HEK293 (cell line): ENCODE measurements around the gene NT5DC3.
A peak's percentile ranks its signal among the peaks of the same experiment; 100 is the strongest.

Experiments used
- BCL11A ChIP-seq: fragments of 450-650 bp; formaldehyde crosslinking; IDR thresholded peaks from 2 replicates; pipeline ENCODE4 v1.5.1; 2016; ENCODE audit warnings: low read depth, missing biosample characterization, missing genetic modification characterization
- GLIS2 ChIP-seq: fragments of 450-650 bp; formaldehyde crosslinking; IDR thresholded peaks from 2 replicates; pipeline ENCODE4 v1.5.1; 2016; ENCODE audit warnings: missing biosample characterization, missing genetic modification characterization
- KLF1 ChIP-seq: fragments of 450-650 bp; formaldehyde crosslinking; IDR thresholded peaks from 2 replicates; pipeline ENCODE4 v1.5.1; 2016; ENCODE audit warnings: missing biosample characterization, missing genetic modification characterization
- KLF10 ChIP-seq: fragments of 450-650 bp; IDR thresholded peaks from 2 replicates; pipeline ENCODE4 v1.5.1; 2018; ENCODE audit warnings: missing biosample characterization, mild to moderate bottlenecking, missing genetic modification characterization
- KLF17 ChIP-seq: fragments of 450-650 bp; formaldehyde crosslinking; IDR thresholded peaks from 2 replicates; pipeline ENCODE4 v1.5.1; 2016; ENCODE audit warnings: missing biosample characterization, missing genetic modification characterization
- PATZ1 ChIP-seq: fragments of 450-650 bp; formaldehyde crosslinking; IDR thresholded peaks from 2 replicates; pipeline ENCODE4 v1.5.1; 2016; ENCODE audit warnings: missing biosample characterization, missing genetic modification characterization
- SCRT2 ChIP-seq: fragments of 450-650 bp; formaldehyde crosslinking; IDR thresholded peaks from 2 replicates; pipeline ENCODE4 v1.5.1; 2016; ENCODE audit warnings: missing biosample characterization, missing genetic modification characterization
- SP3 ChIP-seq: fragments of 450-650 bp; formaldehyde crosslinking; IDR thresholded peaks from 2 replicates; pipeline ENCODE4 v1.5.1; 2016; ENCODE audit warnings: missing biosample characterization, missing genetic modification characterization
- SP7 ChIP-seq: fragments of 450-650 bp; formaldehyde crosslinking; IDR thresholded peaks from 2 replicates; pipeline ENCODE4 v1.5.1; 2016; ENCODE audit warnings: missing biosample characterization, missing genetic modification characterization
- ZBTB20 ChIP-seq: fragments of 450-650 bp; formaldehyde crosslinking; IDR thresholded peaks from 2 replicates; pipeline ENCODE4 v1.5.1; 2016; ENCODE audit warnings: missing biosample characterization, missing genetic modification characterization
- ZBTB44 ChIP-seq: fragments of 450-650 bp; IDR thresholded peaks from 2 replicates; pipeline ENCODE4 v1.5.1; 2018; ENCODE audit warnings: missing biosample characterization, mild to moderate bottlenecking, missing genetic modification characterization
- ZBTB6 ChIP-seq: fragments of 450-650 bp; formaldehyde crosslinking; IDR thresholded peaks from 2 replicates; pipeline ENCODE4 v1.5.1; 2017; ENCODE audit warnings: missing biosample characterization, missing genetic modification characterization
- ZNF10 ChIP-seq: fragments of 450-650 bp; formaldehyde crosslinking; IDR thresholded peaks from 2 replicates; pipeline ENCODE4 v1.5.1; 2017; ENCODE audit warnings: missing biosample characterization, missing genetic modification characterization
- ZNF175 ChIP-seq: fragments of 450-650 bp; formaldehyde crosslinking; IDR thresholded peaks from 2 replicates; pipeline ENCODE4 v1.5.1; 2016; ENCODE audit warnings: missing biosample characterization, missing genetic modification characterization
- ZNF274 ChIP-seq, 2 experiments: fragments of 200-500 bp in 1 of 2; fragments of 450-650 bp in 1 of 2; sonication (Bioruptor generic) in 1 of 2; formaldehyde crosslinking in 1 of 2; IDR thresholded peaks; 2 replicates each; pipeline versions ENCODE4 v1.5.1 to v1.6.1; 2014 to 2016; ENCODE audit warnings: borderline replicate concordance in 1 of 2, inconsistent platforms in 1 of 2, low read length in 1 of 2, missing biosample characterization in 1 of 2, missing genetic modification characterization in 1 of 2
- ZNF335 ChIP-seq: fragments of 450-650 bp; formaldehyde crosslinking; conservative IDR thresholded peaks from 2 replicates; pipeline ENCODE4 v1.5.1; 2016; ENCODE audit warnings: missing biosample characterization, missing genetic modification characterization
- ZNF341 ChIP-seq: fragments of 450-650 bp; formaldehyde crosslinking; IDR thresholded peaks from 2 replicates; pipeline ENCODE4; 2016; ENCODE audit warnings: low read depth, missing biosample characterization, missing genetic modification characterization
- ZNF37A ChIP-seq: fragments of 450-650 bp; IDR thresholded peaks from 2 replicates; pipeline ENCODE4 v1.5.1; 2018; ENCODE audit warnings: missing biosample characterization, missing genetic modification characterization
- ZNF48 ChIP-seq: fragments of 450-650 bp; formaldehyde crosslinking; IDR thresholded peaks from 2 replicates; pipeline ENCODE4 v1.5.1; 2016; ENCODE audit warnings: missing biosample characterization, missing genetic modification characterization
- ZNF501 ChIP-seq: fragments of 450-650 bp; formaldehyde crosslinking; IDR thresholded peaks from 2 replicates; pipeline ENCODE4 v1.5.1; 2016; ENCODE audit warnings: missing biosample characterization, missing genetic modification characterization
- ZNF560 ChIP-seq: fragments of 450-650 bp; formaldehyde crosslinking; IDR thresholded peaks from 2 replicates; pipeline ENCODE4 v1.5.1; 2017; ENCODE audit warnings: missing biosample characterization, missing genetic modification characterization, borderline replicate concordance
- ZNF626 ChIP-seq: fragments of 450-650 bp; sonication (Bioruptor Pico); formaldehyde crosslinking; IDR thresholded peaks from 2 replicates; pipeline ENCODE4 v1.5.1; 2018; ENCODE audit warnings: missing biosample characterization, missing genetic modification characterization, inconsistent platforms
- ZNF629 ChIP-seq: fragments of 450-650 bp; formaldehyde crosslinking; IDR thresholded peaks from 2 replicates; pipeline ENCODE4 v1.5.1; 2017; ENCODE audit warnings: missing biosample characterization, missing genetic modification characterization
- ZNF660 ChIP-seq: fragments of 450-650 bp; IDR thresholded peaks from 2 replicates; pipeline ENCODE4 v1.5.1; 2018; ENCODE audit warnings: missing biosample characterization, mild to moderate bottlenecking, missing genetic modification characterization
- ZNF664 ChIP-seq: fragments of 450-650 bp; formaldehyde crosslinking; IDR thresholded peaks from 2 replicates; pipeline ENCODE4 v1.5.1; 2016; ENCODE audit warnings: missing biosample characterization, missing genetic modification characterization
- ZNF692 ChIP-seq: fragments of 450-650 bp; formaldehyde crosslinking; IDR thresholded peaks from 2 replicates; pipeline ENCODE4 v1.5.1; 2016; ENCODE audit warnings: missing biosample characterization, missing genetic modification characterization
- ZNF776 ChIP-seq: fragments of 450-650 bp; formaldehyde crosslinking; IDR thresholded peaks from 2 replicates; pipeline ENCODE4 v1.5.0; 2017; ENCODE audit warnings: missing biosample characterization, missing genetic modification characterization, borderline replicate concordance
- ZSCAN30 ChIP-seq: fragments of 450-650 bp; IDR thresholded peaks from 2 replicates; pipeline ENCODE4 v1.5.1; 2018; ENCODE audit warnings: missing biosample characterization, mild to moderate bottlenecking, missing genetic modification characterization, moderate library complexity
- TF ChIP-seq, protein P1 (sequence below): fragments of 450-650 bp; formaldehyde crosslinking; IDR thresholded peaks from 2 replicates; pipeline ENCODE4 v1.5.1; 2016; ENCODE audit warnings: missing biosample characterization, missing genetic modification characterization

NT5DC3 gene

GRCh38 chr12:103840876-103841689 is at the start of gene NT5DC3 (continued):
- TF ChIP-seq ZBTB6 (tag by site-specific recombination) = peak; percentile 41; the same call in 1 of the 2 replicates
- peak; percentile 84; the same call in 1 of the 2 replicates for TF ChIP-seq ZBTB20 (tag by site-specific recombination)
- peak; percentile 64 for TF ChIP-seq SCRT2 (tag by site-specific recombination)
- TF ChIP-seq ZSCAN30 = peak; percentile 59; the same call in 1 of the 2 replicates
- TF ChIP-seq ZBTB44 (tag by site-specific recombination) = 0 out of 2 replicates have a peak, but pooled peaks have one; percentile 14
- TF ChIP-seq, protein P1, sequence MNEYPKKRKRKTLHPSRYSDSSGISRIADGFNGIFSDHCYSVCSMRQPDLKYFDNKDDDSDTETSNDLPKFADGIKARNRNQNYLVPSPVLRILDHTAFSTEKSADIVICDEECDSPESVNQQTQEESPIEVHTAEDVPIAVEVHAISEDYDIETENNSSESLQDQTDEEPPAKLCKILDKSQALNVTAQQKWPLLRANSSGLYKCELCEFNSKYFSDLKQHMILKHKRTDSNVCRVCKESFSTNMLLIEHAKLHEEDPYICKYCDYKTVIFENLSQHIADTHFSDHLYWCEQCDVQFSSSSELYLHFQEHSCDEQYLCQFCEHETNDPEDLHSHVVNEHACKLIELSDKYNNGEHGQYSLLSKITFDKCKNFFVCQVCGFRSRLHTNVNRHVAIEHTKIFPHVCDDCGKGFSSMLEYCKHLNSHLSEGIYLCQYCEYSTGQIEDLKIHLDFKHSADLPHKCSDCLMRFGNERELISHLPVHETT (tag by site-specific recombination) = no peak
- 0 out of 2 replicates have a peak, but pooled peaks have one; percentile 3 for TF ChIP-seq ZNF335 (tag by site-specific recombination)
- peak; percentile 68 for TF ChIP-seq KLF1 (tag by site-specific recombination)
- TF ChIP-seq ZNF175 (tag by site-specific recombination) = no peak
- TF ChIP-seq ZNF10 (tag by site-specific recombination) = peak; percentile 96
- peak; percentile 39; the same call in 1 of the 2 replicates for TF ChIP-seq ZNF660 (tag by site-specific recombination)
- no peak for TF ChIP-seq SP7
- TF ChIP-seq ZNF48 (tag by site-specific recombination) = no peak
- peak; percentile 29 for TF ChIP-seq ZNF341 (tag by site-specific recombination)
- TF ChIP-seq ZNF274 (IDR thresholded peaks at IDR 0.05; ENCODE audit: low read length) = no peak
- TF ChIP-seq ZNF274 (tag by site-specific recombination; IDR thresholded peaks at IDR 0.05; ENCODE audit: borderline replicate concordance) = no peak
- TF ChIP-seq ZNF776 = no peak
- TF ChIP-seq ZNF501 (tag by site-specific recombination) = 0 out of 2 replicates have a peak, but pooled peaks have one; percentile 16
- no peak for TF ChIP-seq ZNF664
- no peak for TF ChIP-seq KLF17
- TF ChIP-seq GLIS2 = peak; percentile 90
- no peak for TF ChIP-seq ZNF560 (tag by site-specific recombination)
- TF ChIP-seq ZNF692 (tag by site-specific recombination) = peak; percentile 28; the same call in 1 of the 2 replicates
- peak; percentile 75 for TF ChIP-seq SP3 (tag by site-specific recombination)
- TF ChIP-seq PATZ1 (tag by site-specific recombination) = peak; percentile 84
- peak; percentile 63; the same call in 1 of the 2 replicates for TF ChIP-seq KLF10 (tag by site-specific recombination)
- no peak for TF ChIP-seq ZNF629 (tag by site-specific recombination)
- TF ChIP-seq BCL11A (tag by site-specific recombination) = peak; percentile 25; the same call in 1 of the 2 replicates
- peak; percentile 61; the same call in 1 of the 2 replicates for TF ChIP-seq ZNF626 (tag by site-specific recombination)
- TF ChIP-seq ZNF37A (tag by site-specific recombination) = 0 out of 2 replicates have a peak, but pooled peaks have one; percentile 2
